Measurements from ENCODE around the gene SKIL.

Gene SKIL

DNA sequence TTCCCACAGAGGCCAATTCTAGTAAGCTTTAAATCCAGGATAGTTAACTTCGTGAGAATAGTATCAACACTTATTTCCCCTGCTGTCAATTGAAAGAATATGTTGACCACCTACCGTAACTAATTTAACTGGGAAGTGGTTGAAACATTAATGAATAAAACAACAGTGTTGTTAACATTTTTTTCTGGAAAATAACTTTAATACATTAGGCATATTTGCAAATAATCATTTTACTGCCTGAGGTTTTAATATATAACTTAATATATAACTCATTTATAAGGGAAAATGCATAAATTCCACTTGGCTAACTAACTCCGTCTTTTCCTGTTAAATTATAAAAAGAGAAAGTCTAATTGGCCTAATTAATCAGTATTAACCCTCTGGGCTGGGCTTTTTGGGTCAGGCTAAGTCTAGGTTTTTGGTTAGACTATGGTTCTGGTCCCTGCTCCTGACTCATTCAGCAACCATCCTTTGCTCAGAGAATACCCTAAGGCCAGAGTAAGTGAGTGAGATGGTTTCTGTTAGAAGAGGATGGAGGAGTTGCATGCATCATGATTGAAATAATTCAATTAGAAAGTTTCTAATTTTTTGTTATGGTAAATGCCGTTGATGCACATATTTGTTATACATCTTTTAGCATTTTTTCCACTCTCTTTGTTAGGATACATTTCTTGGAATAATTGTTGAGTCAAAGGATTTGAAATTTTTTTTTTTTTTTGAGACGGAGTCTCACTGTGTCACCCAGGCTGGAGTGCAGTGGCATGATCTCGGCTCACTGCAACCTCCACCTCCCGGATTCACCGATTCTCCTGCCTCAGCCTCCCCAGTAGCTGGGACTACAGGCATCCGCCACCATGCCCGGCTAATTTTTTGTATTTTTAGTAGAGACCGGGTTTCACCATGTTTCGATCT lies 10.8 kb upstream of the SKIL start:
- no peak for DNase-seq (ENCODE audit: low read depth in 2 of 3, low spot score in 2 of 3)

- no peak for DNase-seq (ENCODE audit: low read depth in 2 of 3, low spot score in 2 of 3)
These were observed 6.8 kb upstream of the SKIL start for GRCh38 chr3:170350515-170351413.

GRCh38 chr3:170352936-170353335 lies 4.6 kb upstream of the SKIL start:
- no peak for DNase-seq (ENCODE audit: low read depth in 2 of 3, low spot score in 2 of 3)

DNA sequence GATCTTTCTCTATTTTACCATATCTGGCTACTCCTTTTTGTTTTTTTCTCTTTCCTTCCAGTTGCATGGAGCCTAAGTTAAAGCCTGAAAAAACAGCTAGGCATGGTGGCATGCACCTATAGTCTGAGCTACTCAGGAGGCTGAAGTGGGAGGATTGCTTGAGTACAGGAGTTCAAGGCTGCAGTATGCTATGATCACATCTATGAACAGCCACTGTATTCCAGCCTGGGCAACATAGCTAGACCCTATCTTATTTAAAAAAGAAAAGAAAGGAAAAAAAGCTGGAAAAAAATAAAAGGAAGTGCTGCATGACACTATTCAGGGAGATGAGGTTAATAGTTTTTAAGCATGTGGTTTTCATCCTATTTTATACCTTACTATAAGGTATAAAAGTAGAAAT lies 4.0 kb upstream of the SKIL start:
- no peak for DNase-seq (ENCODE audit: low read depth in 2 of 3, low spot score in 2 of 3)

GRCh38 chr3:170354760-170355159 lies 2.8 kb upstream of the SKIL start:
- DNase-seq (ENCODE audit: low read depth in 2 of 3, low spot score in 2 of 3), result no peak

DNA sequence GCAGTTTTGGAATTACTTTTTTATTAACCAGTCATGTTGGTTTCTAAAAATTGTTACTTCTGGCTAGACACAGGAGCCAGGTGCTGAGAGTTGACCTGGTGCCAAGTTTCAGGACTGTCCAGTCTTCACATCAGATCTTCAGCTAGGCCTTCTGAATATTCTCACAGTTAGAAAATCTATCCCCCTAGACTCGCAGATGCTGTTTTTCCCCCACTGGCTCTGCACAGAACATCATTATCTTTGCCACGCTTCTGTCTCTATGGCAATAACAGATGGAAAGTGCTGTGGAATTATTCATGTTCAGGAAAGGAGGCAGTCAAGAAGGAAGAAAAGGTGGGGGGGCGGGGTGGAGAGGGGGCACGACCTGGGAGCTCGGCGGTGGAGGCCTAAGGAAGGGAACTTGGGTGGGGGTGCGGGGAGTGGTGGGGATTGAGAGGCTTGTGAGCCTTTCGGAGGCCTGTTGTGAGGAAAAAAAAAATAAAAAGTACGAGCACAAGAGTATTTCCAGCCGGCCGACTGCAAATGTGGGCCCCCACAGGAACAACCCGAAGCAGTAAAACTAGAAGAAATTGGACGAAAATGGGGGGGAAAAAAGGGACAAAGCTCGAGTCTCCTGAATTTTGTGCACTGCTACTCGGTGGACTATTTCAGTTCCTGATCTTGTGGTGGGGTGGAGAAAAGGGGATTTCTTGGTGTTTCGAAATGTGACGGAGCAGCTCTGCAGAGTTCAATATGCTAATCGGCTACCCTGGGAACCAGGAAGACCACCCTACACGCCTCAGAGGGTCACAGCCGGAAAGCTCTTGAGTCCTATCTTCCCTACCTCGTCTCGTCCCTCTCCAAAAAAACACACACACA lies 1.5 kb upstream of the SKIL start:
- DNase-seq (ENCODE audit: low read depth in 2 of 3, low spot score in 2 of 3), result peak in 1 of 3 experiments; percentile 3

DNA sequence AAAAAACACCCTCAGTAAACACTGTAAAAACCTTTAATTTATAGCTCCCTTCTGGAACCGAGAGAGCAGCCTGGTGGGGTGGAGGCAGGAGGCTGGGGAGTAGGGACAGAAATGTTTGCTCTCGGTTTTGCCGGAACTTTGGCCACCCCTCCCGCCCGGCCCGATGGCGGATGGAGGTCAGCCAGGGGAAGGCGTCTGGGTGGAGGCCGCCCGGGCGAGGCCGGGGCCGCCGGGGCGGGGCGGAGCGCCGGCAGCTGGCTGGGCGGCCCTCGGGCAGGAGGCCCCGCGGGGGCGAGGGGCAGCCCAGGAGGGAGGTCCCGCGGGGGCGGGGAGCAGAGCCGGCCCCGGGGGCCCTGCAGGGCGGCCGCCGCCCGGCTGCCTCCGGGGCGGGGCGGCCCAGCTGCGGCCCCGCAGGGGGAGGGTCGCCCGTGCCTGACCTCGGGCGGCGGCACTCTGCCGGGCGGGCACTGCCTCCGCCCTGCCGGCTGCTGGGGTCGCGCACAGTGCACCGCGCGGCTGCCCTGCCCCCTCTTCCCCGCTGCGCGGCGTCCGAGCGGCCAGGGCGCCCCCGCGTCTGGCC lies 829 bp upstream of the SKIL start:
- DNase-seq (ENCODE audit: low read depth in 2 of 3, low spot score in 2 of 3), result peak; percentile 16 to 64 (median 26)

DNA sequence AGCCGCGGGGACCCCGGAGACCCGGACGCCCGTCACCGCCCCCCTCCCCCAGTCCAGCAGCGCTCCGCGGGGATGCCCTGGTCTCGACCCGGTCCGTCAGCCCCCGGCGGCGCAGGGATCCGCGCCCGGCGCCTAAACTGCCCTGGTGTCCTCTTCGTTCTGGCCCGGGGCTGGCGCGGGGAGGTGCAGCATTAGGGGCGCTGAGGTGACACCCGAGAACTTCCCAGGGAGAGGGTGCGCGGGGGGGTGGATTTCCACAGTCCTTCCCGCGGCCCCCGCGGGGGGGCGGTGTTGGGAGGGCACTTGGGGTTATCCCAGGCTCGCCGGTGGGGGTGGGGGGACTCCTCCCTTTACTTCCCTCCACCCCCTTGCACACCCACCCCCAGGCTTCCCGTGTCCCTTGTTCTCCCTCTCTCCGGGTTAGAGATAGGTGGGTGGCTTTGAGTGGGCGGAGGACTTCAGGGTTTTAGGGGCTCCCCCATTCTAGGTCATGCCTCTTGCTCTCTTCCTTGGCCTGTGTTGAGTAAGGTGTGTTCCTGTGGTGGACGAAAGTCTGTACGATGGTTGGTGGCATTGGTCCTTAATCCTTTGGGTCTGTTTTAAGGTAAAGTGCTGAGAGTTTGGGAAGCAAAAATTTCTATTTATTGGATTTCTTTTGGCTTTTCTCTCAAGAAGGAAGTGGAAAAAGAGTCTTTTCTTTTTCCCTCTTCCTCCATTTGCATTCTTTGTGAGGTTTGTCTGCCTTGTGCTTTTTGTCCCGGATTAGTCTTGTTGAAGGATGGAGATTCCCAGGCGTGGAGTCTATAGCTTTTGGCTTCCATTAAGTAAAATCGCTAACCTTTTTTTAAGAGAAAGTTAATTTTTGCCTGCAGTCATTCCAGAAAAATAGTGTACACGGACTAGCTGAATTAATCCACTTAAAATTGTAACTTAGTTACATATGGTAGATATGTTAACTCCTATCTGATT lies 811 bp downstream of the SKIL start:
- DNase-seq (ENCODE audit: low read depth in 2 of 3, low spot score in 2 of 3), result peak; percentile 48 to 56 (median 52)

DNA sequence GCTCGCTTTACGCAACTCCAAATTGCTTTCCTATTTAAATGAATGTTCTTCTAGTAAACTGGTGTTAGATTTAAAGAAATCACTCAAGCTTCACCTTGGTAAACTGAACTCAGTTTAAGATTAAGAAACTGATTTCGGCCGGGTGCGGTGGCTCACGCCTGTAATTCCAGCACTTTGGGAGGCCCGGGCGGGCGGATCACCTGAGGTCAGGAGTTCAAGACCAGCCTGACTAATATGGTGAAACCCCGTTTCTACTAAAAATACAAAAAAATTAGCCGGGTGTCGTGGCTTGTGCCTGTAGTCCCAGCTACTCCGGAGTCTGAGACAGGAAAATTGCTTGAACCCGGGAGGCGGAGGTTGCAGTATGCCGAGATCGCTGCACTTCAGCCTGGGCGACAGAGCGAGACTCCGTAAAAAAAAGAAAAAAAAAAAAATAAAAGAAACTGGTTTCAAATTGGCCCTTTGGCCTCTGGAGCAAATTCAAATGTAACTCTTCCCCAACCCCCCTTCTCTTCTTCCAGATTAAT lies 1.7 kb downstream of the SKIL start:
- DNase-seq (ENCODE audit: low read depth in 2 of 3, low spot score in 2 of 3), result no peak

DNA sequence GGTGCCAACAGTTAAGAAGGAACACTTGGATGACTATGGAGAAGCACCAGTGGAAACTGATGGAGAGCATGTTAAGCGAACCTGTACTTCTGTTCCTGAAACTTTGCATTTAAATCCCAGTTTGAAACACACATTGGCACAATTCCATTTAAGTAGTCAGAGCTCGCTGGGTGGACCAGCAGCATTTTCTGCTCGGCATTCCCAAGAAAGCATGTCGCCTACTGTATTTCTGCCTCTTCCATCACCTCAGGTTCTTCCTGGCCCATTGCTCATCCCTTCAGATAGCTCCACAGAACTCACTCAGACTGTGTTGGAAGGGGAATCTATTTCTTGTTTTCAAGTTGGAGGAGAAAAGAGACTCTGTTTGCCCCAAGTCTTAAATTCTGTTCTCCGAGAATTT lies 3.0 kb downstream of the SKIL start:
- no peak for DNase-seq (ENCODE audit: low read depth in 2 of 3, low spot score in 2 of 3)

- DNase-seq (ENCODE audit: low read depth in 2 of 3, low spot score in 2 of 3), result no peak
These were observed 3.4 kb downstream of the SKIL start for GRCh38 chr3:170360916-170361315.

DNA sequence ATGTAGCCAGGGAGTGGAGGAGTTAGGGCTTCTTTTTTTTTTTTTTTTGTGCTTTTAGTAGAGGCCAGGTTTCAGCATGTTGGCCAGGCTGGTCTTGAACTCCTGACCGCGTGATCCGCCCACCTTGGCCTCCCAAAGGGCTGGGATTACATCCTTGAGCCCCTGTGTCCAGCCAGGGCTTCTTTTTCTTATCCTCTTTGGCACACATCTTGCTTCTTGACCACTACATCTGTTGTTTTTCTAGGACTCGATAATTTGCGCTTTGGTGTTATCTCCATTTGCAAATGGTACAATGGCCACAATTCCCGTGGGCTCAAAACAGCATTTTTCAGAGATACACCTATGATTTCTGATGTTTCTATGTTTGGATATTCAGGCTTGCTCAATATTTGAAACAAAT lies 4.2 kb downstream of the SKIL start:
- no peak for DNase-seq (ENCODE audit: low read depth in 2 of 3, low spot score in 2 of 3)

DNA sequence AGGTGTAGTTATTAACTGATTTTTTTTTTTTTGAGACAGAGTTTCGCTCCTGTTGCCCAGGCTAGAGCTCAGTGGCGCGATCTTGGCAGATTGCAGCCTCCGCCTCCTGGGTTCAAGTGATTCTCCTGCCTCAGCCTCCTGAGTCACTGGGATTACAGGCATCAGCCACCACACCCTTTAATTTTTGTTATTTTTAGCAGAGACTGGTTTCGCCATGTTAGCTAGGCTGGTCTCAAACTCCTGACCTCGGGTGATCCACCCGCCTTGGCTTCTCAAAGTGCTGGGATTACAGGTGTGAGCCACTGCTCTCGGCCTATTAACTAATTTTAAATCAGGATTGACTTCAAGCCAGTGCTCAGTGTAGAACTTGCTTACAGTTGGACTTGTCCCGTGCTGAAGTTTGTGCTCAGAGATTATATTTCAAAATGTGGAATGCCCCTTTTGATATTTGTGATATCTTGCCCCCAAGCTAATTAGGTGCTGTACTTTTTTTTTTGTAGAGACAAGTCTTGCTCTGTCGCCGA lies 6.0 kb downstream of the SKIL start:
- no peak for DNase-seq (ENCODE audit: low read depth in 2 of 3, low spot score in 2 of 3)

DNA sequence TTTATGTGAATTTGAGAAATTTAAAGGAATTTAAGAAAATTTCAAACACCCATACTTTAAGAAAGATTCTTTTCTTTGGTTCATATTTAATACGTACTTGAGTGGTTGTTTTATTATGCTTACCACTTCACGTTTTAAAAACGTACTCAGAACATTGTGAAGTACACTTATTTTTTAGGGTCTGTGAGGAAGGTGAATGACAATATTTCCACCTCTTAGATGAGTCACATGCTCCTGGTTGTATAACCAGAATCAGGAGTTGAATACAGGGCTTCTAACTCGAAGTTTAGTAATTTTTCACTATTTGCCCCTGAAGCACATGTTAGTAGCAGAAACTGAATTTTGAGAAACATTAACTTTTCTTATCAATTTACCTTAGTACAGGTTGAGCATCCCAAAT lies 7.5 kb downstream of the SKIL start:
- no peak for DNase-seq (ENCODE audit: low read depth in 2 of 3, low spot score in 2 of 3)

DNA sequence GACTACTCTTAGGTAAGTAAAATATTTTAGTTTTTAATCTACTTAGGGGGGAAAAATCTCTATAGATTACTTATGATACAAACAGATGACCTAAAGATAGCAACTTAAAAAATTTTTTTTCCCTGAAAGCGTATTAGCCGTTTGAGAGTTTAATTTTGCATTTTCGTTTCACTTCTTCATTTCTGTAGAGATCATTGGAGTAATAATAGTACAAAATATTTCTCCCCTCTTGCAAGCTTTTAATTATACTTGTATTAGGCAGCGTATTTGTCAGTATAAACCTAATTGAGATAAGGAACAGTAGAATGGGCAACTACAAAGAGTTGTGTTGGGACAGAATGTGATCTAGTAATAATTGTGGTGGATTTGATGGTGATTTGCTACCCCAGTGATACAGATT lies 10.3 kb downstream of the SKIL start:
- DNase-seq (ENCODE audit: low read depth in 2 of 3, low spot score in 2 of 3), result no peak

DNA sequence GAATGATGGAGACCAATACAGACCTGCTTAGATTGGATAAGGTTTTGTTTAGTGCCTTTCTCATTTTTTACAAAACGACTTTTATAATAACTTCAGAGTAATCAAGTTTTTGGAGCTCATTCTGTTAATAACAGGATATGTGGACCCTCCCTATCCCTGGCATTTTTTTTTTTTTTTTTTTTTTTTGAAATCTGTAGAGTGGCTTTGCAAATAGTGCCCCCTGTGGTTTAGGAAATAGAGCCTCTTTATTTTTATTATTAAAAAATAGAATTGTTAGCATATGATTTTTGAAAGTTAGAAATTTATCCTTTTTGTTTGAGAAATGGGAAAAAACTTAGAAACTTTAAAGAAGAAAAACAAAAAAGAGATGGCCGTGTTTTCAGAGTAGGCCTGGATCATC lies 11.4 kb downstream of the SKIL start:
- DNase-seq (ENCODE audit: low read depth in 2 of 3, low spot score in 2 of 3), result no peak

- DNase-seq (ENCODE audit: low read depth in 2 of 3, low spot score in 2 of 3), result no peak
These were observed 14.8 kb downstream of the SKIL start for GRCh38 chr3:170372190-170372879.

- no peak for DNase-seq (ENCODE audit: low read depth in 2 of 3, low spot score in 2 of 3)
These were observed 26.1 kb downstream of the SKIL start for GRCh38 chr3:170383567-170383966.

DNA sequence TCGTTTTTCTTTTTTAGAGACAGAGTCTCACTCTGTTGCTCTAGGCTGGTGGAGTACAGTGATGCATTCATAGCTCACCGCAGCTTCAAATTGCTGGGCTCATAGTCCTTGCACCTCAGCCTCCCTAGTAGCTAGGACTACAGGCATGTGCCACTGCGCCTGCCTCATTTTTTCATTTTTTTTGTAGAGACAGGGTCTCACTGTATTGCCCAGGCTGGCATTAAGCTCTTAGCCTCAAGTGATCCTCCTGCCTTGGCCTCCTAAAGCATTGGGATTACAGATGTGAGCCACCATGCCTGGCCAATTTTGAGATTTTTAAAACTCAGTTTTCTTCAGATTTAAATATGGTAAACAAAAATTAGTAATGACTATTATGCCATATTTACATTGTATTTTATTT lies 29.0 kb downstream of the SKIL start:
- DNase-seq (ENCODE audit: low read depth in 2 of 3, low spot score in 2 of 3), result no peak
